Measurements from ENCODE around the gene PNMT. TPM values are rescaled to one million over a fixed set of nuclear protein-coding genes. Genes with fewer than 3 reads are reported as not detected.

Gene PNMT
- total and polyA plus RNA-seq, 2 experiments from 2014 or later, result 1.9 to 2.5 TPM

DNA sequence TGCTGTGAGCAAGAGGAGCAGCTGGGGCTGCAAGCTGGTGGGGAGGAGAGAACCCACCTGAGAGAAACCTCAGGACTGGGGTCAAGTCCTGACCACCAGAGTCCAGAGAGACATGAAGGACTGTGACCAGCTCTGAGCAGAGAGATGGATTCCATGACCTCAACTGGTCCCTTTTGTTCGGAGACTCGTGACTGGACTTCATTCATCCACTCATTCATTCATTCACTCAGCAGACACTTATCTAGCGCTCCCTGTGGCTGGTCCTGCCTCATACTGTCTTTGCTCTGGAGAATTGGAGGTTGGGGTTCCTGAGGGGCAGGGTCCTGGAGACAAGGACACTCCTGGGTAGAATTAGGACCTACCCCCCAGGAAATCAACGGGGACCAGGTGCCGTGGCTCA lies 35.7 kb downstream of the PNMT start:
- peak overlapping the region; percentile 23; the same call in 1 of the 3 replicates for H3K4me3 Mint-ChIP-seq
- H2AFZ ChIP-seq, result no peak overlapping the region
- H3K79me2 ChIP-seq (replicated peaks; ENCODE audit: insufficient read depth), result peaks cover 85% of the 10 kb centered on the region
- no peaks in the 10 kb centered on the region for H3K27me3 ChIP-seq (ENCODE audit: insufficient read depth)
- H3K4me2 ChIP-seq, result peak overlapping the region; percentile 75; the same call in 1 of the 2 replicates
- peaks cover 53% of the 10 kb centered on the region for H3K4me1 ChIP-seq (ENCODE audit: insufficient read depth)
- H3K9me3 Mint-ChIP-seq, result no peaks in the 10 kb centered on the region
- peaks cover 32% of the 10 kb centered on the region for H4K20me1 ChIP-seq (replicated peaks; ENCODE audit: insufficient read depth)
- peaks cover 40% of the 10 kb centered on the region for H3K36me3 Mint-ChIP-seq (ENCODE audit: low read depth)
- H3K4me3 ChIP-seq, result no peak overlapping the region
- H3K27ac ChIP-seq (ENCODE audit: low read depth), result peak overlapping the region; percentile 79; the same call in 1 of the 2 replicates
- H3F3A ChIP-seq (replicated peaks; ENCODE audit: low read depth), result 0 out of 2 replicates have a peak, but pooled peaks cover 2% of the 10 kb centered on the region
- no peaks in the 10 kb centered on the region for H3K9me2 ChIP-seq (ENCODE audit: insufficient read depth)
- TF ChIP-seq JUNB (IDR thresholded peaks at IDR 0.05; ENCODE audit: unreplicated experiment) (no peak), ZNF114 (CRISPR knock-in tag; IDR thresholded peaks at IDR 0.05) (no peak), ZNF331 (CRISPR knock-in tag; IDR thresholded peaks at IDR 0.05; ENCODE audit: low read depth) (no peak), EZH2 (IDR thresholded peaks at IDR 0.05; ENCODE audit: low read depth, unreplicated experiment) (no peak), CREB1 (CRISPR knock-in tag; IDR thresholded peaks at IDR 0.05; ENCODE audit: low read depth) (no peak), EZH2phosphoT487 (IDR thresholded peaks at IDR 0.05; ENCODE audit: unreplicated experiment) (no peak), STAT1 (IDR thresholded peaks at IDR 0.05; ENCODE audit: unreplicated experiment) (no peak), POLR2AphosphoS5 (IDR thresholded peaks at IDR 0.05; ENCODE audit: low read depth) (no peak), NANOG (IDR thresholded peaks at IDR 0.05; ENCODE audit: borderline replicate concordance) (no peak)
- TF ChIP-seq, protein P1, sequence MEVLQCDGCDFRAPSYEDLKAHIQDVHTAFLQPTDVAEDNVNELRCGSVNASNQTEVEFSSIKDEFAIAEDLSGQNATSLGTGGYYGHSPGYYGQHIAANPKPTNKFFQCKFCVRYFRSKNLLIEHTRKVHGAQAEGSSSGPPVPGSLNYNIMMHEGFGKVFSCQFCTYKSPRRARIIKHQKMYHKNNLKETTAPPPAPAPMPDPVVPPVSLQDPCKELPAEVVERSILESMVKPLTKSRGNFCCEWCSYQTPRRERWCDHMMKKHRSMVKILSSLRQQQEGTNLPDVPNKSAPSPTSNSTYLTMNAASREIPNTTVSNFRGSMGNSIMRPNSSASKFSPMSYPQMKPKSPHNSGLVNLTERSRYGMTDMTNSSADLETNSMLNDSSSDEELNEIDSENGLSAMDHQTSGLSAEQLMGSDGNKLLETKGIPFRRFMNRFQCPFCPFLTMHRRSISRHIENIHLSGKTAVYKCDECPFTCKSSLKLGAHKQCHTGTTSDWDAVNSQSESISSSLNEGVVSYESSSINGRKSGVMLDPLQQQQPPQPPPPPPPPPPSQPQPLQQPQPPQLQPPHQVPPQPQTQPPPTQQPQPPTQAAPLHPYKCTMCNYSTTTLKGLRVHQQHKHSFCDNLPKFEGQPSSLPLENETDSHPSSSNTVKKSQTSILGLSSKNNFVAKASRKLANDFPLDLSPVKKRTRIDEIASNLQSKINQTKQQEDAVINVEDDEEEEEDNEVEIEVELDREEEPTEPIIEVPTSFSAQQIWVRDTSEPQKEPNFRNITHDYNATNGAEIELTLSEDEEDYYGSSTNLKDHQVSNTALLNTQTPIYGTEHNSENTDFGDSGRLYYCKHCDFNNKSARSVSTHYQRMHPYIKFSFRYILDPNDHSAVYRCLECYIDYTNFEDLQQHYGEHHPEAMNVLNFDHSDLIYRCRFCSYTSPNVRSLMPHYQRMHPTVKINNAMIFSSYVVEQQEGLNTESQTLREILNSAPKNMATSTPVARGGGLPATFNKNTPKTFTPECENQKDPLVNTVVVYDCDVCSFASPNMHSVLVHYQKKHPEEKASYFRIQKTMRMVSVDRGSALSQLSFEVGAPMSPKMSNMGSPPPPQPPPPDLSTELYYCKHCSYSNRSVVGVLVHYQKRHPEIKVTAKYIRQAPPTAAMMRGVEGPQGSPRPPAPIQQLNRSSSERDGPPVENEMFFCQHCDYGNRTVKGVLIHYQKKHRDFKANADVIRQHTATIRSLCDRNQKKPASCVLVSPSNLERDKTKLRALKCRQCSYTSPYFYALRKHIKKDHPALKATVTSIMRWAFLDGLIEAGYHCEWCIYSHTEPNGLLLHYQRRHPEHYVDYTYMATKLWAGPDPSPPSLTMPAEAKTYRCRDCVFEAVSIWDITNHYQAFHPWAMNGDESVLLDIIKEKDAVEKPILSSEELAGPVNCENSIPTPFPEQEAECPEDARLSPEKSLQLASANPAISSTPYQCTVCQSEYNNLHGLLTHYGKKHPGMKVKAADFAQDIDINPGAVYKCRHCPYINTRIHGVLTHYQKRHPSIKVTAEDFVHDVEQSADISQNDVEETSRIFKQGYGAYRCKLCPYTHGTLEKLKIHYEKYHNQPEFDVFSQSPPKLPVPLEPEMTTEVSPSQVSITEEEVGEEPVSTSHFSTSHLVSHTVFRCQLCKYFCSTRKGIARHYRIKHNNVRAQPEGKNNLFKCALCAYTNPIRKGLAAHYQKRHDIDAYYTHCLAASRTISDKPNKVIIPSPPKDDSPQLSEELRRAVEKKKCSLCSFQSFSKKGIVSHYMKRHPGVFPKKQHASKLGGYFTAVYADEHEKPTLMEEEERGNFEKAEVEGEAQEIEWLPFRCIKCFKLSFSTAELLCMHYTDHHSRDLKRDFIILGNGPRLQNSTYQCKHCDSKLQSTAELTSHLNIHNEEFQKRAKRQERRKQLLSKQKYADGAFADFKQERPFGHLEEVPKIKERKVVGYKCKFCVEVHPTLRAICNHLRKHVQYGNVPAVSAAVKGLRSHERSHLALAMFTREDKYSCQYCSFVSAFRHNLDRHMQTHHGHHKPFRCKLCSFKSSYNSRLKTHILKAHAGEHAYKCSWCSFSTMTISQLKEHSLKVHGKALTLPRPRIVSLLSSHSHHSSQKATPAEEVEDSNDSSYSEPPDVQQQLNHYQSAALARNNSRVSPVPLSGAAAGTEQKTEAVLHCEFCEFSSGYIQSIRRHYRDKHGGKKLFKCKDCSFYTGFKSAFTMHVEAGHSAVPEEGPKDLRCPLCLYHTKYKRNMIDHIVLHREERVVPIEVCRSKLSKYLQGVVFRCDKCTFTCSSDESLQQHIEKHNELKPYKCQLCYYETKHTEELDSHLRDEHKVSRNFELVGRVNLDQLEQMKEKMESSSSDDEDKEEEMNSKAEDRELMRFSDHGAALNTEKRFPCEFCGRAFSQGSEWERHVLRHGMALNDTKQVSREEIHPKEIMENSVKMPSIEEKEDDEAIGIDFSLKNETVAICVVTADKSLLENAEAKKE (CRISPR knock-in tag; IDR thresholded peaks at IDR 0.05), result no peak
- TF ChIP-seq, protein P2, sequence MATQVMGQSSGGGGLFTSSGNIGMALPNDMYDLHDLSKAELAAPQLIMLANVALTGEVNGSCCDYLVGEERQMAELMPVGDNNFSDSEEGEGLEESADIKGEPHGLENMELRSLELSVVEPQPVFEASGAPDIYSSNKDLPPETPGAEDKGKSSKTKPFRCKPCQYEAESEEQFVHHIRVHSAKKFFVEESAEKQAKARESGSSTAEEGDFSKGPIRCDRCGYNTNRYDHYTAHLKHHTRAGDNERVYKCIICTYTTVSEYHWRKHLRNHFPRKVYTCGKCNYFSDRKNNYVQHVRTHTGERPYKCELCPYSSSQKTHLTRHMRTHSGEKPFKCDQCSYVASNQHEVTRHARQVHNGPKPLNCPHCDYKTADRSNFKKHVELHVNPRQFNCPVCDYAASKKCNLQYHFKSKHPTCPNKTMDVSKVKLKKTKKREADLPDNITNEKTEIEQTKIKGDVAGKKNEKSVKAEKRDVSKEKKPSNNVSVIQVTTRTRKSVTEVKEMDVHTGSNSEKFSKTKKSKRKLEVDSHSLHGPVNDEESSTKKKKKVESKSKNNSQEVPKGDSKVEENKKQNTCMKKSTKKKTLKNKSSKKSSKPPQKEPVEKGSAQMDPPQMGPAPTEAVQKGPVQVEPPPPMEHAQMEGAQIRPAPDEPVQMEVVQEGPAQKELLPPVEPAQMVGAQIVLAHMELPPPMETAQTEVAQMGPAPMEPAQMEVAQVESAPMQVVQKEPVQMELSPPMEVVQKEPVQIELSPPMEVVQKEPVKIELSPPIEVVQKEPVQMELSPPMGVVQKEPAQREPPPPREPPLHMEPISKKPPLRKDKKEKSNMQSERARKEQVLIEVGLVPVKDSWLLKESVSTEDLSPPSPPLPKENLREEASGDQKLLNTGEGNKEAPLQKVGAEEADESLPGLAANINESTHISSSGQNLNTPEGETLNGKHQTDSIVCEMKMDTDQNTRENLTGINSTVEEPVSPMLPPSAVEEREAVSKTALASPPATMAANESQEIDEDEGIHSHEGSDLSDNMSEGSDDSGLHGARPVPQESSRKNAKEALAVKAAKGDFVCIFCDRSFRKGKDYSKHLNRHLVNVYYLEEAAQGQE (IDR thresholded peaks at IDR 0.05; ENCODE audit: unreplicated experiment), result no peak
- TF ChIP-seq, protein P3, sequence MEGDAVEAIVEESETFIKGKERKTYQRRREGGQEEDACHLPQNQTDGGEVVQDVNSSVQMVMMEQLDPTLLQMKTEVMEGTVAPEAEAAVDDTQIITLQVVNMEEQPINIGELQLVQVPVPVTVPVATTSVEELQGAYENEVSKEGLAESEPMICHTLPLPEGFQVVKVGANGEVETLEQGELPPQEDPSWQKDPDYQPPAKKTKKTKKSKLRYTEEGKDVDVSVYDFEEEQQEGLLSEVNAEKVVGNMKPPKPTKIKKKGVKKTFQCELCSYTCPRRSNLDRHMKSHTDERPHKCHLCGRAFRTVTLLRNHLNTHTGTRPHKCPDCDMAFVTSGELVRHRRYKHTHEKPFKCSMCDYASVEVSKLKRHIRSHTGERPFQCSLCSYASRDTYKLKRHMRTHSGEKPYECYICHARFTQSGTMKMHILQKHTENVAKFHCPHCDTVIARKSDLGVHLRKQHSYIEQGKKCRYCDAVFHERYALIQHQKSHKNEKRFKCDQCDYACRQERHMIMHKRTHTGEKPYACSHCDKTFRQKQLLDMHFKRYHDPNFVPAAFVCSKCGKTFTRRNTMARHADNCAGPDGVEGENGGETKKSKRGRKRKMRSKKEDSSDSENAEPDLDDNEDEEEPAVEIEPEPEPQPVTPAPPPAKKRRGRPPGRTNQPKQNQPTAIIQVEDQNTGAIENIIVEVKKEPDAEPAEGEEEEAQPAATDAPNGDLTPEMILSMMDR (conservative IDR thresholded peaks at IDR 0.05; ENCODE audit: low read depth in 2 of 2), result no peak
- TF ChIP-seq, protein P4, sequence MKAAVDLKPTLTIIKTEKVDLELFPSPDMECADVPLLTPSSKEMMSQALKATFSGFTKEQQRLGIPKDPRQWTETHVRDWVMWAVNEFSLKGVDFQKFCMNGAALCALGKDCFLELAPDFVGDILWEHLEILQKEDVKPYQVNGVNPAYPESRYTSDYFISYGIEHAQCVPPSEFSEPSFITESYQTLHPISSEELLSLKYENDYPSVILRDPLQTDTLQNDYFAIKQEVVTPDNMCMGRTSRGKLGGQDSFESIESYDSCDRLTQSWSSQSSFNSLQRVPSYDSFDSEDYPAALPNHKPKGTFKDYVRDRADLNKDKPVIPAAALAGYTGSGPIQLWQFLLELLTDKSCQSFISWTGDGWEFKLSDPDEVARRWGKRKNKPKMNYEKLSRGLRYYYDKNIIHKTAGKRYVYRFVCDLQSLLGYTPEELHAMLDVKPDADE (IDR thresholded peaks at IDR 0.05), result no peak
- H3K27me3 Mint-ChIP-seq (ENCODE audit: insufficient read depth, low read depth, poor library complexity), result peaks cover 5% of the 10 kb centered on the region
- ATAC-seq (no peak), DNase-seq (ENCODE audit: low spot score) (no peak)
- peaks cover 58% of the 10 kb centered on the region for H3K4me1 Mint-ChIP-seq
- H3K27ac Mint-ChIP-seq, result peak overlapping the region; percentile 94
- peaks cover 10% of the 10 kb centered on the region for H3K36me3 ChIP-seq (ENCODE audit: insufficient read depth)
